Measurements from ENCODE around the gene CAPN11.

The CAPN11 gene

DNA sequence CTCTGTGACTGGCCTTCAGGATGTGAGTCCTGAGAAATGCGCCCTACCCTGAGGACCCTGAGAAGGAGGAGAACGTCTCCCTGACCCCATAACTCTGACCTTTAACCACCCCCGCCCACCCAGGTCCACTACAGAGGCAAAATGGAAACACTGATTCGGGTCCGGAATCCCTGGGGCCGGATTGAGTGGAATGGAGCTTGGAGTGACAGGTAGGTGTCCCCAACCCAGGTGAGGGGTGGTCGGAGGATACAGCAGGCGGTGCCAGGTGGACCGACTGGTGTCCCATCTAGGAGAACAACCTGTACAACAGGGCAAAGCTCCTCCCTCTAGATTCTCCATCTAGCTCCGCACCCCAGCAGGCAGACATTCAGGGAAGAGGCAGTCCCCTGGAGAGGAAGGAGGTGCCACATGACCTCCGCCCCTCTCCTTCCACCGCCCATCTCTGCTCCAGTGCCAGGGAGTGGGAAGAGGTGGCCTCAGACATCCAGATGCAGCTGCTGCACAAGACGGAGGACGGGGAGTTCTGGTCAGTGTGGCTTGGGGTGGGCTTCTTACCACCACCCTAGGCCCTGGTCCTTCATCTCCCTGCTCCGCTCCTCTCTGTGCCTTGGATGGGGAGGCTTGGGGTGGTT, 17.6 kb downstream of the CAPN11 start:
- no peak for TF ChIP-seq SIN3A (IDR thresholded peaks at IDR 0.05; ENCODE audit: borderline replicate concordance, insufficient read depth, low read length)
- TF ChIP-seq POLR2AphosphoS5 (IDR thresholded peaks at IDR 0.05; ENCODE audit: low read depth, low read length), result no peak
- no peak for TF ChIP-seq FOXP2 (optimal IDR thresholded peaks at IDR 0.05; ENCODE audit: borderline replicate concordance, extremely low read depth, extremely low read length, insufficient read depth)

DNA sequence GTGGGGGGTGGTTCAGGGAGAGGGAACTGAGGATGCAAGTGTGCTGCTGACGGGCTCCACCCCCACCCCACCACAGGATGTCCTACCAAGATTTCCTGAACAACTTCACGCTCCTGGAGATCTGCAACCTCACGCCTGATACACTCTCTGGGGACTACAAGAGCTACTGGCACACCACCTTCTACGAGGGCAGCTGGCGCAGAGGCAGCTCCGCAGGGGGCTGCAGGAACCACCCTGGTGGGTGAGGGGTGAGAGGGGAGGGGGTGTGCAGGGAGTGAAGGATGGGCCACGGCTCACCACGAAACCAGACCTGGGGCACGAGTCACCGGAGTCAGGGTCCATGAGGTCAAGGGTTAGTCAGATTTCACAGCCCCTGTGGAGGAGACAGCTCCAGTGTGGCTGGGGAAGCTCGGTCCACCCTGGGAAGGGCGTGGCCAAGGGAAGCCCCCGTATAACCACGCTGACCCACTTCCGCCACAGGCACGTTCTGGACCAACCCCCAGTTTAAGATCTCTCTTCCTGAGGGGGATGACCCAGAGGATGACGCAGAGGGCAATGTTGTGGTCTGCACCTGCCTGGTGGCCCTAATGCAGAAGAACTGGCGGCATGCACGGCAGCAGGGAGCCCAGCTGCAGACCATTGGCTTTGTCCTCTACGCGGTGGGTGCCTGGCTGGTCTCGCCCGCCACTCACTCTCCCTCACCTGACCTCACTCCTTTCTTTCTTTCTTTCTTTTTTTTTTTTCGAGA, 18.3 kb downstream of the CAPN11 start:
- no peak for TF ChIP-seq TAF1 (IDR thresholded peaks at IDR 0.05; ENCODE audit: borderline replicate concordance, insufficient read depth, low read length)
- no peak for TF ChIP-seq REST (IDR thresholded peaks at IDR 0.05; ENCODE audit: insufficient read depth in 1 of 2, low read depth in 2 of 2, low read length in 2 of 2)
- no peak for TF ChIP-seq SIN3A (IDR thresholded peaks at IDR 0.05; ENCODE audit: borderline replicate concordance, insufficient read depth, low read length)
- TF ChIP-seq FOXP2 (optimal IDR thresholded peaks at IDR 0.05; ENCODE audit: borderline replicate concordance, extremely low read depth, extremely low read length, insufficient read depth), result no peak
- TF ChIP-seq POLR2AphosphoS5 (IDR thresholded peaks at IDR 0.05; ENCODE audit: low read depth, low read length), result no peak

DNA sequence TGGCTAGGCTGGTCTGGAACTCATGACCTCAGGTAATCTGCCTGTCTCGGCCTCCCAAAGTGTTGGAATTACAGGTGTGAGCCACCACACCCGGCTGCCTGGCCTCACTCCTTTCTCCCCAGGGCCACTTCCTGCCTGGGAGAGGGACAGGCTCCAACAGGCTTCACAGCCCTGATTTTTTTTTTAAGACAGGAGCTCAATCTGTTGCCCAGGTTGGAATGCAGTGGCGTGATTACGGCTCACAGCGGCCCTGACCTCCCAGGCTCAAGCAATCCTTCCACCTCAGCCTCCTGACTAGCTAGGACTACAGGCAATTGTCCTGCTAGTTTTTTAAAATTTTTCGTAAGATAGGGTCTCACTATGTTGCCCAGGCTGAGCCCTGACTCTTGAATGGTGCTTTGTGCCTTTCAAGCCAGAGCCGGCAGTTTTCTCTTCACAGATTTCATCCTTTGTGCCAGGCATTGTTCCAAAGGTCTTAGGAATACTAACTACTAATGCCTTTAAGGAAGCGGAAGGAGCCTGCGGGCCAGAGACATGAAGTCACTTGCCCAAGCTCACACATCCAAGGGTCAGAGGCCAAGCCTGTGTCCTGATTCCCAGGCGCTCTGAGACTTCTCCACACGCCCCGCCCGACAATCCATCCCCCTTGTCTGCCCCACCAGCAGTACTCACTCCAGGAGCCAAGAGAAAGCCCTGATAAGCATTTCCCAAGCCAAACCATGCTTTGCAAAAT, 19.2 kb downstream of the CAPN11 start:
- TF ChIP-seq TAF1 (IDR thresholded peaks at IDR 0.05; ENCODE audit: borderline replicate concordance, insufficient read depth, low read length) (no peak), REST (IDR thresholded peaks at IDR 0.05; ENCODE audit: insufficient read depth in 1 of 2, low read depth in 2 of 2, low read length in 2 of 2) (no peak), FOXP2 (optimal IDR thresholded peaks at IDR 0.05; ENCODE audit: borderline replicate concordance, extremely low read depth, extremely low read length, insufficient read depth) (no peak), SIN3A (IDR thresholded peaks at IDR 0.05; ENCODE audit: borderline replicate concordance, insufficient read depth, low read length) (no peak), POLR2AphosphoS5 (IDR thresholded peaks at IDR 0.05; ENCODE audit: low read depth, low read length) (no peak)

GRCh38 chr6:44178424-44179071, 19.9 kb downstream of the CAPN11 start:
- TF ChIP-seq REST (IDR thresholded peaks at IDR 0.05; ENCODE audit: insufficient read depth in 1 of 2, low read depth in 2 of 2, low read length in 2 of 2) (no peak), POLR2AphosphoS5 (IDR thresholded peaks at IDR 0.05; ENCODE audit: low read depth, low read length) (no peak), TAF1 (IDR thresholded peaks at IDR 0.05; ENCODE audit: borderline replicate concordance, insufficient read depth, low read length) (no peak), FOXP2 (optimal IDR thresholded peaks at IDR 0.05; ENCODE audit: borderline replicate concordance, extremely low read depth, extremely low read length, insufficient read depth) (no peak), SIN3A (IDR thresholded peaks at IDR 0.05; ENCODE audit: borderline replicate concordance, insufficient read depth, low read length) (no peak)

DNA sequence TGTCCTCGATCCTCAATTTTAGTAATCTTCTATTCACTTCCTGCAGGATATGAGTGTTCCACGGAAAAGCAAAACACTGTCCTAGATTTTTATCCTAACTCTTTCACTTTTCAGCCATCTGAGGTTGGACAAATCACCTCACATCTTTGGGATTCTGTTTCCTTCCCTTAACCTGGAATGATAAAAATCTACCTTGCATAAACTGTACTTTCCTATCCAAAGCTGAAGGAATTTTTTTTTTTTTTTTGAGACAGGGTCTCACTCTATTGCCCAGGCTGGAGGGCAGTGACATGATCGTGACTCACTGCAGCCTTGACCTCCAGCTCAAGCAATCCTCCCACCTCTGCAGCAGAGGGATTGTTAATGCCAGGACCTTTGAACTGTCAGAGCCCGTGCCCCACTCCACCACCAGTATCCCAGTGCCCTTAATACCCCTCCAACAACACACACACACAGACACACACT, 20.5 kb downstream of the CAPN11 start:
- no peak for TF ChIP-seq POLR2AphosphoS5 (IDR thresholded peaks at IDR 0.05; ENCODE audit: low read depth, low read length)
- TF ChIP-seq FOXP2 (optimal IDR thresholded peaks at IDR 0.05; ENCODE audit: borderline replicate concordance, extremely low read depth, extremely low read length, insufficient read depth), result no peak
- no peak for TF ChIP-seq TAF1 (IDR thresholded peaks at IDR 0.05; ENCODE audit: borderline replicate concordance, insufficient read depth, low read length)
- no peak for TF ChIP-seq REST (IDR thresholded peaks at IDR 0.05; ENCODE audit: insufficient read depth in 1 of 2, low read depth in 2 of 2, low read length in 2 of 2)
- TF ChIP-seq SIN3A (IDR thresholded peaks at IDR 0.05; ENCODE audit: borderline replicate concordance, insufficient read depth, low read length), result no peak

Measured in PFSK-1 (cell line).